ENCODE results near the gene PPP1R14B.

The PPP1R14B gene

GRCh38 chr11:64224891-64225607 is 21.7 kb downstream of the PPP1R14B start:
- Histone ChIP-seq H3K4me3 (peak overlapping the region; percentile 61 to 87 (median 74)), H3K27ac (peak overlapping the region in 19 of 21 experiments; percentile 82 to 99 (median 93))

GRCh38 chr11:64224151-64224890 is 22.4 kb downstream of the PPP1R14B start:
- H3K27ac ChIP-seq: peak overlapping the region in 3 of 21 experiments; percentile 5 to 82 (median 42)

GRCh38 chr11:64223001-64223651 is 23.6 kb downstream of the PPP1R14B start:
- peak overlapping the region in 3 of 21 experiments; percentile 7 to 31 (median 22) for H3K27ac ChIP-seq
- no peak overlapping the region for H3K4me3 ChIP-seq

More at GRCh38 chr11:64224151-64224890, 22.4 kb downstream of the PPP1R14B start:
- H3K4me3 ChIP-seq: no peak overlapping the region

- Histone ChIP-seq H3K27ac (peak overlapping the region in 1 of 21 experiments; percentile 8), H3K4me3 (no peak overlapping the region)
Measured at GRCh38 chr11:64222651-64223000, 24.1 kb downstream of the PPP1R14B start.

GRCh38 chr11:64220798-64221197 is 25.9 kb downstream of the PPP1R14B start:
- Histone ChIP-seq H3K4me3 (no peak overlapping the region), H3K27ac (no peak overlapping the region)

- Histone ChIP-seq H3K4me3 (no peak overlapping the region), H3K27ac (peak overlapping the region in 1 of 21 experiments; percentile 19)
Measured at GRCh38 chr11:64220271-64220670, 26.5 kb downstream of the PPP1R14B start.

GRCh38 chr11:64219755-64220154 is 27.0 kb downstream of the PPP1R14B start:
- peak overlapping the region in 1 of 21 experiments; percentile 13 for H3K27ac ChIP-seq
- H3K4me3 ChIP-seq: no peak overlapping the region

- H3K4me3 ChIP-seq: no peak overlapping the region
- H3K27ac ChIP-seq: no peak overlapping the region
Measured at GRCh38 chr11:64219354-64219684, 27.4 kb downstream of the PPP1R14B start.

GRCh38 chr11:64218628-64219353 is 28.0 kb downstream of the PPP1R14B start:
- Histone ChIP-seq H3K27ac (no peak overlapping the region), H3K4me3 (no peak overlapping the region)

- no peak overlapping the region for H3K27ac ChIP-seq
- H3K4me3 ChIP-seq: no peak overlapping the region
Measured at GRCh38 chr11:64216879-64217278, 29.9 kb downstream of the PPP1R14B start.

- Histone ChIP-seq H3K4me3 (no peak overlapping the region), H3K27ac (no peak overlapping the region)
Measured at GRCh38 chr11:64211181-64211872, 35.4 kb downstream of the PPP1R14B start.

GRCh38 chr11:64210301-64211020 is 36.3 kb downstream of the PPP1R14B start:
- H3K4me3 ChIP-seq: no peak overlapping the region
- H3K27ac ChIP-seq: peak overlapping the region in 1 of 21 experiments; percentile 37

- peak overlapping the region in 2 of 21 experiments; percentile 47 to 94 for H3K27ac ChIP-seq
Measured at GRCh38 chr11:64209563-64209843, 37.2 kb downstream of the PPP1R14B start.

GRCh38 chr11:64208796-64209562 is 37.8 kb downstream of the PPP1R14B start:
- Histone ChIP-seq H3K4me3 (peak overlapping the region in 1 of 7 experiments; percentile 54), H3K27ac (peak overlapping the region in 13 of 21 experiments; percentile 73 to 97 (median 89))

More at GRCh38 chr11:64209563-64209843, 37.2 kb downstream of the PPP1R14B start:
- H3K4me3 ChIP-seq: no peak overlapping the region

- peak overlapping the region; percentile 33 to 54 (median 39) for H3K4me3 ChIP-seq
- peak overlapping the region; percentile 31 to 97 (median 87) for H3K27ac ChIP-seq
Measured at GRCh38 chr11:64208086-64208795, 38.5 kb downstream of the PPP1R14B start.

- peak overlapping the region; percentile 33 to 54 (median 39) for H3K4me3 ChIP-seq
- peak overlapping the region; percentile 31 to 97 (median 87) for H3K27ac ChIP-seq
Measured at GRCh38 chr11:64207256-64208085, 39.3 kb downstream of the PPP1R14B start.

Data from skin epidermis (tissue), 12 donors.